Progenitor cell of endocrine pancreas (in vitro differentiated cells): Measurements from ENCODE around the gene FSTL4. TPM values are rescaled to one million over a fixed set of nuclear protein-coding genes. Genes with fewer than 3 reads are reported as not detected.

Experiments
- DNase-seq: peaks from one replicate; pipeline ENCODE4 v3.0.0; 2021; ENCODE audit warnings: low spot score; ENCODE audit not compliant: unreplicated experiment
- H3K27ac Mint-ChIP-seq: 2 replicates; pipeline ENCODE4 v1.8.0; 2021; ENCODE audit warnings: mild to moderate bottlenecking, moderate library complexity, mixed read lengths
- H3K27me3 Mint-ChIP-seq: 2 replicates; pipeline ENCODE4 v1.8.0; 2021; ENCODE audit warnings: mixed read lengths
- H3K36me3 Mint-ChIP-seq: 2 replicates; pipeline ENCODE4 v1.8.0; 2022; ENCODE audit warnings: mixed read lengths; ENCODE audit not compliant: insufficient read depth
- H3K4me1 Mint-ChIP-seq: 2 replicates; pipeline ENCODE4 v1.8.0; 2021; ENCODE audit warnings: low read depth, mixed read lengths
- H3K4me3 Mint-ChIP-seq: 2 replicates; pipeline ENCODE4 v1.8.0; 2021; ENCODE audit warnings: low read depth, mild to moderate bottlenecking, moderate library complexity, mixed read lengths
- H3K9me3 Mint-ChIP-seq: 2 replicates; pipeline ENCODE4 v1.8.0; 2021; ENCODE audit warnings: low read depth, mixed read lengths
- CTCF ChIP-seq: fragments of 200-600 bp; sonication (generic); IDR thresholded peaks from one replicate; pipeline ENCODE4 v1.5.0; 2021; ENCODE audit warnings: antibody characterized with exemption, mild to moderate bottlenecking; ENCODE audit not compliant: unreplicated experiment
- total RNA-seq: library from RNA; stranded (reverse); gene quantifications from 2 replicates; pipeline ENCODE4 v1.2.1, GENCODE V29; 2021

The FSTL4 gene
- total RNA-seq, 1 donor from 2014 or later, result 2.4 TPM

- Mint-ChIP-seq H3K27me3 (peaks cover 27% of the 10 kb centered on the region), H3K4me3 (no peak overlapping the region), H3K9me3 (no peaks in the 10 kb centered on the region), H3K27ac (no peak overlapping the region), H3K4me1 (peaks cover 4% of the 10 kb centered on the region), H3K36me3 (no peaks in the 10 kb centered on the region)
- TF ChIP-seq CTCF, result no peak
- no peak for DNase-seq
Measured at GRCh38 chr5:133199417-133200178, 412.7 kb downstream of the FSTL4 start.

GRCh38 chr5:133198511-133198910 lies 413.8 kb downstream of the FSTL4 start:
- Mint-ChIP-seq H3K27ac (no peak overlapping the region), H3K36me3 (no peaks in the 10 kb centered on the region), H3K27me3 (peaks cover 35% of the 10 kb centered on the region), H3K9me3 (no peaks in the 10 kb centered on the region), H3K4me1 (peaks cover 4% of the 10 kb centered on the region), H3K4me3 (no peak overlapping the region)
- TF ChIP-seq CTCF, result no peak
- DNase-seq, result no peak

- peaks cover 4% of the 10 kb centered on the region for H3K4me1 Mint-ChIP-seq
- no peaks in the 10 kb centered on the region for H3K36me3 Mint-ChIP-seq
- no peak for TF ChIP-seq CTCF
- peaks cover 35% of the 10 kb centered on the region for H3K27me3 Mint-ChIP-seq
- no peak overlapping the region for H3K27ac Mint-ChIP-seq
- no peaks in the 10 kb centered on the region for H3K9me3 Mint-ChIP-seq
- no peak for DNase-seq
- no peak overlapping the region for H3K4me3 Mint-ChIP-seq
Measured at GRCh38 chr5:133196441-133197085, 415.8 kb downstream of the FSTL4 start.

GRCh38 chr5:133195250-133195649 lies 417.1 kb downstream of the FSTL4 start:
- no peak for TF ChIP-seq CTCF
- Mint-ChIP-seq H3K27me3 (peaks cover 29% of the 10 kb centered on the region), H3K36me3 (no peaks in the 10 kb centered on the region), H3K27ac (no peak overlapping the region), H3K4me1 (peaks cover 4% of the 10 kb centered on the region), H3K4me3 (no peak overlapping the region), H3K9me3 (no peaks in the 10 kb centered on the region)
- DNase-seq, result no peak

GRCh38 chr5:133193794-133194193 lies 418.5 kb downstream of the FSTL4 start:
- no peaks in the 10 kb centered on the region for H3K9me3 Mint-ChIP-seq

More at GRCh38 chr5:133193794-133194193, 418.5 kb downstream of the FSTL4 start:
- Mint-ChIP-seq H3K4me1 (no peaks in the 10 kb centered on the region), H3K27ac (peak overlapping the region; percentile 10), H3K36me3 (no peaks in the 10 kb centered on the region), H3K27me3 (peaks cover 18% of the 10 kb centered on the region), H3K4me3 (no peak overlapping the region)
- no peak for TF ChIP-seq CTCF
- no peak for DNase-seq
